ENCODE results near the gene DLG2. TPM values are rescaled to one million over a fixed set of nuclear protein-coding genes. Genes with fewer than 3 reads are reported as not detected.

Gene DLG2
- total RNA-seq, 1 donor from 2014 or later, result 7.2 TPM

GRCh38 chr11:85196968-85197367 lies 430.2 kb downstream of the DLG2 start:
- ATAC-seq (no peak), DNase-seq (no peak)
- TF ChIP-seq CTCF (IDR thresholded peaks at IDR 0.05), result no peak
- Histone ChIP-seq H3K4me1 (no peaks in the 10 kb centered on the region), H3K36me3 (no peaks in the 10 kb centered on the region), H3K27me3 (ENCODE audit: low read depth) (no peaks in the 10 kb centered on the region), H3K27ac (no peak overlapping the region), H3K4me3 (no peak overlapping the region), H3K9me3 (peaks cover 10% of the 10 kb centered on the region)
- intact Hi-C loops (cut with DNase I), result no loop called here

- TF ChIP-seq CTCF (IDR thresholded peaks at IDR 0.05), result no peak
- no peaks in the 10 kb centered on the region for H3K27me3 ChIP-seq (ENCODE audit: low read depth)
- DNase-seq (no peak), ATAC-seq (no peak)
- H3K36me3 ChIP-seq, result no peaks in the 10 kb centered on the region
- H3K4me1 ChIP-seq, result no peaks in the 10 kb centered on the region
- intact Hi-C loops (cut with DNase I), result no loop called here
- no peak overlapping the region for H3K27ac ChIP-seq
- no peak overlapping the region for H3K4me3 ChIP-seq
- no peaks in the 10 kb centered on the region for H3K9me3 ChIP-seq
These were observed 431.2 kb downstream of the DLG2 start for GRCh38 chr11:85195934-85196333.

GRCh38 chr11:85187992-85188391 lies 439.2 kb downstream of the DLG2 start:
- Histone ChIP-seq H3K4me3 (no peak overlapping the region), H3K27me3 (ENCODE audit: low read depth) (no peaks in the 10 kb centered on the region), H3K9me3 (no peaks in the 10 kb centered on the region), H3K27ac (no peak overlapping the region), H3K4me1 (no peaks in the 10 kb centered on the region), H3K36me3 (no peaks in the 10 kb centered on the region)
- intact Hi-C loops (cut with DNase I), result no loop called here
- ATAC-seq (no peak), DNase-seq (no peak)
- TF ChIP-seq CTCF (IDR thresholded peaks at IDR 0.05), result no peak

GRCh38 chr11:85184721-85185120 lies 442.4 kb downstream of the DLG2 start:
- no peak for TF ChIP-seq CTCF (IDR thresholded peaks at IDR 0.05)
- ATAC-seq (no peak), DNase-seq (no peak)
- intact Hi-C loops (cut with DNase I), result no loop called here
- no peaks in the 10 kb centered on the region for H3K36me3 ChIP-seq
- no peak overlapping the region for H3K4me3 ChIP-seq
- no peak overlapping the region for H3K27ac ChIP-seq
- no peaks in the 10 kb centered on the region for H3K9me3 ChIP-seq
- no peaks in the 10 kb centered on the region for H3K4me1 ChIP-seq
- H3K27me3 ChIP-seq (ENCODE audit: low read depth), result no peaks in the 10 kb centered on the region

- Histone ChIP-seq H3K36me3 (no peaks in the 10 kb centered on the region), H3K27me3 (ENCODE audit: low read depth) (no peaks in the 10 kb centered on the region), H3K4me1 (no peaks in the 10 kb centered on the region), H3K9me3 (no peaks in the 10 kb centered on the region), H3K4me3 (no peak overlapping the region), H3K27ac (no peak overlapping the region)
- no peak for TF ChIP-seq CTCF (IDR thresholded peaks at IDR 0.05)
- DNase-seq, result no peak
- ATAC-seq, result no peak
- intact Hi-C loops (cut with DNase I), result no loop called here
These were observed 444.4 kb downstream of the DLG2 start for GRCh38 chr11:85182441-85183387.
